Spleen (tissue), 7 donors: ENCODE data around the gene MGAT4D.

Experiments used
- POLR2A ChIP-seq, 3 donors: fragments of 450-650 bp; IDR thresholded peaks; one replicate each; pipeline ENCODE4 v1.5.1; 2017; ENCODE audit warnings: antibody characterized with exemption in 3 of 3, mild to moderate bottlenecking in 1 of 3
- TF ChIP-seq, protein P1 (sequence below), 11 experiments: fragments of 200-600 bp in 7 of 11; fragments of 450-650 bp in 4 of 11; sonication (generic) in 4 of 11; IDR thresholded peaks in 8 of 11; conservative IDR thresholded peaks in 3 of 11; 1 replicate in 7 of 11; 2 replicates in 4 of 11; pipeline versions ENCODE4 v1.4.0 to v1.8.0; 2016 to 2021; ENCODE audit warnings: antibody characterized with exemption in 11 of 11, inconsistent platforms in 4 of 11, mild to moderate bottlenecking in 1 of 11
- donor health status: DM: no; HTN: no; CAD: no; lungs with moderate emphysema.
- donor health status: DM: no; HTN: no; CAD: no.
- donor health status: DM: no; HTN: no; CAD: no.

DNA sequence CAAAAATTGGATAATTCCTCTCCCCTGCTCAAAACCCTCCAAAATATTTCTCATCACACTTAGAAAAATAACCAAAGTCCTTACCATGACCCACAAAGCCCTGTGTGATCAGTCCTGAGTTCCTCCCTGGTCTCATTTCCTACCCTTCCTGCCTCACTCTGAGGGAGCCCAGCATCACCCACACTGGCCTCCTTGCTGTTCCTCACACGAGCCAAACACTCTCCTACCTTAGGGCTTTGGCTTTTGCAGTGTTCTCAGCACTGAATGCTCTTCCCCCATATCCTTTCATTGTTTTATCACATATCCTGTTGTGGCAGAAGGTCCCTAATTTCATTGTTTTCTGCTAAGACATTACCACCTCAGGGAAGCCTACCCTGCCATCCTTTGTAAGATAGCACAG, 12.2 kb downstream of the MGAT4D start:
- TF ChIP-seq, protein P1, sequence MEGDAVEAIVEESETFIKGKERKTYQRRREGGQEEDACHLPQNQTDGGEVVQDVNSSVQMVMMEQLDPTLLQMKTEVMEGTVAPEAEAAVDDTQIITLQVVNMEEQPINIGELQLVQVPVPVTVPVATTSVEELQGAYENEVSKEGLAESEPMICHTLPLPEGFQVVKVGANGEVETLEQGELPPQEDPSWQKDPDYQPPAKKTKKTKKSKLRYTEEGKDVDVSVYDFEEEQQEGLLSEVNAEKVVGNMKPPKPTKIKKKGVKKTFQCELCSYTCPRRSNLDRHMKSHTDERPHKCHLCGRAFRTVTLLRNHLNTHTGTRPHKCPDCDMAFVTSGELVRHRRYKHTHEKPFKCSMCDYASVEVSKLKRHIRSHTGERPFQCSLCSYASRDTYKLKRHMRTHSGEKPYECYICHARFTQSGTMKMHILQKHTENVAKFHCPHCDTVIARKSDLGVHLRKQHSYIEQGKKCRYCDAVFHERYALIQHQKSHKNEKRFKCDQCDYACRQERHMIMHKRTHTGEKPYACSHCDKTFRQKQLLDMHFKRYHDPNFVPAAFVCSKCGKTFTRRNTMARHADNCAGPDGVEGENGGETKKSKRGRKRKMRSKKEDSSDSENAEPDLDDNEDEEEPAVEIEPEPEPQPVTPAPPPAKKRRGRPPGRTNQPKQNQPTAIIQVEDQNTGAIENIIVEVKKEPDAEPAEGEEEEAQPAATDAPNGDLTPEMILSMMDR (IDR thresholded peaks at IDR 0.05 in 8 of 11, conservative IDR thresholded peaks at IDR 0.05 in 3 of 11), result no peak
- no peak for TF ChIP-seq POLR2A (IDR thresholded peaks at IDR 0.05)
